Measurements from ENCODE around the gene TMEM72. TPM values are rescaled to one million over a fixed set of nuclear protein-coding genes. Genes with fewer than 3 reads are reported as not detected.

TMEM72 gene
- total and polyA plus RNA-seq, 2 donors (not counting 3 experiments of a cell fraction or from before 2014, with no cell fraction given) = not detected

DNA sequence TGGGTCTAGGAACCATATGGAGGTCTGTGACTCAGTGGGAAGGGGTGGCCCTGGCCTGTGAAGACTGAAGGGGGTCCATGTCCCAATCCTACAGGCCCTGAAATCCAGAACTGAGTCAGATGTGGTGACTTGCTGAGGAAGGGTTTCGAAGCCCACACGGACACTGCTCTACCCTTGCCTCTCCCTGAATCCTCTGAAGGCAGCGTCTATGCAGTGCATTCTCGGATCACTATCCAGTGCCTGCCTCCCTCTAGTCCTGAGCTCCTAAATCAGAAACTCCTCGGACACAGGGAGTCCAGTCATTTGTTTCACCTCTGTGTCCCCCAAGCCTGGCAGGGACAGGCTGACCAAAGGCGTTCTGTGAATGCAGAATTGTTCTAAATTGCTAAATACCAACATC is 25.4 kb upstream of the TMEM72 start:
- CTCF ChIA-PET = no interaction called here
- H3K9me3 ChIP-seq (replicated peaks; ENCODE audit: control insufficient read depth, insufficient read depth, low read length) = no peaks in the 10 kb centered on the region
- no peaks in the 10 kb centered on the region for H3K9me1 ChIP-seq (replicated peaks; ENCODE audit: control insufficient read depth, extremely low read depth, insufficient read depth, low read length)
- no peak overlapping the region for H3K4me3 ChIP-seq (replicated peaks in 1 of 3; ENCODE audit: insufficient read depth in 1 of 3, low read depth in 1 of 3, low read length in 3 of 3)
- no peaks in the 10 kb centered on the region for H3K79me2 ChIP-seq (ENCODE audit: control insufficient read depth, insufficient read depth, low read length)
- no TSS peak for BruUV-seq (replicated peaks)
- intact Hi-C loops (cut with micrococcal nuclease) (no loop called here), dilution Hi-C loops (cut with MboI; ENCODE audit: extremely low pct_ligation_motif_present, low sequenced_read_pairs) (no loop called here)
- H3K27ac ChIP-seq (ENCODE audit: insufficient read depth, low read depth, low read length) = no peak overlapping the region
- H3K27me3 ChIP-seq (ENCODE audit: control insufficient read depth in 2 of 2, insufficient read depth in 2 of 2, low read length in 2 of 2) = no peaks in the 10 kb centered on the region
- no peak overlapping the region for H3K9ac ChIP-seq (replicated peaks; ENCODE audit: extremely low read depth, insufficient read depth, low read length)
- H3K4me2 ChIP-seq (ENCODE audit: insufficient read depth, low read length) = no peak overlapping the region
- no peaks in the 10 kb centered on the region for H4K20me1 ChIP-seq (replicated peaks; ENCODE audit: control insufficient read depth, extremely low read depth, insufficient read depth, low read length)
- POLR2A ChIA-PET = no interaction called here
- DNase-seq (ENCODE audit: low read depth, low spot score) = no peak
- no peaks in the 10 kb centered on the region for H3K36me3 ChIP-seq (ENCODE audit: control insufficient read depth in 2 of 2, extremely low read depth in 1 of 2, insufficient read depth in 2 of 2, low read length in 2 of 2)
- TF ChIP-seq GATA2 (IDR thresholded peaks at IDR 0.05; ENCODE audit: insufficient read depth, insufficient read length, low read depth, low read length) (no peak), MYC (IDR thresholded peaks at IDR 0.05; ENCODE audit: low read depth, low read length) (no peak)
- H2AFZ ChIP-seq (ENCODE audit: low read depth, low read length) = no peak overlapping the region
- no peaks in the 10 kb centered on the region for H3K4me1 ChIP-seq (ENCODE audit: control insufficient read depth, extremely low read depth, insufficient read depth, low read length)
- FAIRE-seq = no peak

DNA sequence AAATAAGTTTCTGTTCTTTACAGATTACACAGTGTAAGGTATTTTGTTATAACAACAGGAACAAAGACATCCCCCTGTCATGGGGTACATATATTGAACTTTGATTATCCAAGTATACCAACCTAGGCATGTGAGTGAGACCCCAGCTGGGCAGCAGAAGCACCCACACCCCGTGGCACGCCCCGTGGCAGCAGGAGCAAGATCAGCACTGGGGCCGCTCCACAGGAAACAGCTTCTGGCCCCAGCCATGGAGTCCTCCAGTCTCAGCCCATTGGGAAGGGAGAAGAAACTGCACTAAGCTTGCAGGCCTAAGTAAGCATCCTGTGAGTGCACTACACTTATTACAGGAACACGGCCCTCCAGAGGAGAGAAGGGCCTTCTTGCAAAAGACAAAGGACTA is 24.2 kb upstream of the TMEM72 start:
- intact Hi-C loops (cut with micrococcal nuclease) (no loop called here), dilution Hi-C loops (cut with MboI; ENCODE audit: extremely low pct_ligation_motif_present, low sequenced_read_pairs) (no loop called here)
- Histone ChIP-seq H3K9me1 (replicated peaks; ENCODE audit: control insufficient read depth, extremely low read depth, insufficient read depth, low read length) (no peaks in the 10 kb centered on the region), H4K20me1 (replicated peaks; ENCODE audit: control insufficient read depth, extremely low read depth, insufficient read depth, low read length) (no peaks in the 10 kb centered on the region), H3K27ac (ENCODE audit: insufficient read depth, low read depth, low read length) (no peak overlapping the region), H3K4me3 (replicated peaks in 1 of 3; ENCODE audit: insufficient read depth in 1 of 3, low read depth in 1 of 3, low read length in 3 of 3) (no peak overlapping the region), H3K9ac (replicated peaks; ENCODE audit: extremely low read depth, insufficient read depth, low read length) (no peak overlapping the region), H3K4me1 (ENCODE audit: control insufficient read depth, extremely low read depth, insufficient read depth, low read length) (no peaks in the 10 kb centered on the region), H3K36me3 (ENCODE audit: control insufficient read depth in 2 of 2, extremely low read depth in 1 of 2, insufficient read depth in 2 of 2, low read length in 2 of 2) (no peaks in the 10 kb centered on the region), H2AFZ (ENCODE audit: low read depth, low read length) (no peak overlapping the region), H3K4me2 (ENCODE audit: insufficient read depth, low read length) (no peak overlapping the region), H3K79me2 (ENCODE audit: control insufficient read depth, insufficient read depth, low read length) (no peaks in the 10 kb centered on the region), H3K9me3 (replicated peaks; ENCODE audit: control insufficient read depth, insufficient read depth, low read length) (no peaks in the 10 kb centered on the region), H3K27me3 (ENCODE audit: control insufficient read depth in 2 of 2, insufficient read depth in 2 of 2, low read length in 2 of 2) (no peaks in the 10 kb centered on the region)
- POLR2A ChIA-PET = no interaction called here
- TF ChIP-seq, protein P1, sequence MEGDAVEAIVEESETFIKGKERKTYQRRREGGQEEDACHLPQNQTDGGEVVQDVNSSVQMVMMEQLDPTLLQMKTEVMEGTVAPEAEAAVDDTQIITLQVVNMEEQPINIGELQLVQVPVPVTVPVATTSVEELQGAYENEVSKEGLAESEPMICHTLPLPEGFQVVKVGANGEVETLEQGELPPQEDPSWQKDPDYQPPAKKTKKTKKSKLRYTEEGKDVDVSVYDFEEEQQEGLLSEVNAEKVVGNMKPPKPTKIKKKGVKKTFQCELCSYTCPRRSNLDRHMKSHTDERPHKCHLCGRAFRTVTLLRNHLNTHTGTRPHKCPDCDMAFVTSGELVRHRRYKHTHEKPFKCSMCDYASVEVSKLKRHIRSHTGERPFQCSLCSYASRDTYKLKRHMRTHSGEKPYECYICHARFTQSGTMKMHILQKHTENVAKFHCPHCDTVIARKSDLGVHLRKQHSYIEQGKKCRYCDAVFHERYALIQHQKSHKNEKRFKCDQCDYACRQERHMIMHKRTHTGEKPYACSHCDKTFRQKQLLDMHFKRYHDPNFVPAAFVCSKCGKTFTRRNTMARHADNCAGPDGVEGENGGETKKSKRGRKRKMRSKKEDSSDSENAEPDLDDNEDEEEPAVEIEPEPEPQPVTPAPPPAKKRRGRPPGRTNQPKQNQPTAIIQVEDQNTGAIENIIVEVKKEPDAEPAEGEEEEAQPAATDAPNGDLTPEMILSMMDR (IDR thresholded peaks at IDR 0.05; ENCODE audit: extremely low read depth in 1 of 2, insufficient read depth in 1 of 2, low read depth in 1 of 2, low read length in 2 of 2) = no peak
- TF ChIP-seq EZH2 (IDR thresholded peaks at IDR 0.05; ENCODE audit: borderline replicate concordance, low read depth, low read length, severe bottlenecking) (no peak), FOS (IDR thresholded peaks at IDR 0.05; ENCODE audit: borderline replicate concordance, insufficient read depth, low read length) (no peak), MYC (IDR thresholded peaks at IDR 0.05; ENCODE audit: low read depth, low read length) (no peak), POLR2A (IDR thresholded peaks at IDR 0.05; ENCODE audit: low read depth, low read length) (no peak), JUN (IDR thresholded peaks at IDR 0.05; ENCODE audit: borderline replicate concordance, insufficient read depth, insufficient read length, low read depth) (no peak), GATA2 (IDR thresholded peaks at IDR 0.05; ENCODE audit: insufficient read depth, insufficient read length, low read depth, low read length) (no peak), POLR2AphosphoS5 (IDR thresholded peaks at IDR 0.05; ENCODE audit: insufficient read depth, low read depth, low read length) (no peak)
- TF ChIP-seq, protein P2, sequence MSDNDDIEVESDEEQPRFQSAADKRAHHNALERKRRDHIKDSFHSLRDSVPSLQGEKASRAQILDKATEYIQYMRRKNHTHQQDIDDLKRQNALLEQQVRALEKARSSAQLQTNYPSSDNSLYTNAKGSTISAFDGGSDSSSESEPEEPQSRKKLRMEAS (IDR thresholded peaks at IDR 0.05; ENCODE audit: insufficient read depth, insufficient read length) = no peak
- CTCF ChIA-PET = no interaction called here
- no peak for DNase-seq (ENCODE audit: low read depth, low spot score)
- BruUV-seq (replicated peaks) = no TSS peak
- FAIRE-seq = no peak
